H9 (cell line): ENCODE data around the gene GRIA4. TPM values are rescaled to one million over a fixed set of nuclear protein-coding genes. Genes with fewer than 3 reads are reported as not detected.

Source experiments
- DNase-seq: peaks from one replicate; pipeline ENCODE4 v3.0.0-alpha.2; 2017
- H2AFZ ChIP-seq: one replicate; pipeline ENCODE4 v1.6.1; 2013; ENCODE audit warnings: mild to moderate bottlenecking, low read length, control low read depth, moderate library complexity
- H2AK5ac ChIP-seq: 2 replicates; pipeline ENCODE4 v1.6.1; 2013; ENCODE audit warnings: low read length, control low read depth, mixed read lengths; ENCODE audit not compliant: insufficient read length
- H2BK120ac ChIP-seq: one replicate; pipeline ENCODE4 v1.6.1; 2013; ENCODE audit warnings: low read depth, mild to moderate bottlenecking, low read length, control low read depth, inconsistent platforms; ENCODE audit not compliant: poor library complexity, severe bottlenecking
- H2BK12ac ChIP-seq: 2 replicates; pipeline ENCODE4 v1.6.1; 2013; ENCODE audit warnings: low read length, control low read depth, mixed read lengths, low read depth; ENCODE audit not compliant: insufficient read length
- H2BK15ac ChIP-seq: 2 replicates; pipeline ENCODE4 v1.6.1; 2013; ENCODE audit warnings: low read depth, low read length, control low read depth
- H2BK20ac ChIP-seq: one replicate; pipeline ENCODE4 v1.6.1; 2013; ENCODE audit warnings: low read depth, mild to moderate bottlenecking, low read length, control low read depth, inconsistent platforms; ENCODE audit not compliant: poor library complexity, severe bottlenecking
- H2BK5ac ChIP-seq: 2 replicates; pipeline ENCODE4 v1.6.1; 2013; ENCODE audit warnings: low read length, control low read depth, mixed read lengths; ENCODE audit not compliant: insufficient read length
- H3K14ac ChIP-seq: 2 replicates; pipeline ENCODE4 v1.6.1; 2013; ENCODE audit warnings: low read length, control low read depth; ENCODE audit not compliant: insufficient read depth
- H3K18ac ChIP-seq: 2 replicates; pipeline ENCODE4 v1.6.1; 2013; ENCODE audit warnings: low read depth, mild to moderate bottlenecking, mixed read lengths, low read length, control low read depth; ENCODE audit not compliant: insufficient read length
- H3K23ac ChIP-seq: 2 replicates; pipeline ENCODE4 v1.6.1; 2013; ENCODE audit warnings: low read length, control low read depth, mixed read lengths, low read depth; ENCODE audit not compliant: insufficient read length
- H3K23me2 ChIP-seq: 2 replicates; pipeline ENCODE4 v1.6.1; 2013; ENCODE audit warnings: low read depth, mild to moderate bottlenecking, mixed read lengths, low read length, control low read depth; ENCODE audit not compliant: insufficient read length, poor library complexity, severe bottlenecking
- H3K27ac ChIP-seq: 2 replicates; pipeline ENCODE4 v1.5.1; 2013; ENCODE audit warnings: low read length, control low read depth, mixed read lengths, low read depth; ENCODE audit not compliant: insufficient read length
- H3K27me3 ChIP-seq: 2 replicates; pipeline ENCODE4 v1.6.1; 2013; ENCODE audit warnings: low read length, control low read depth, inconsistent platforms; ENCODE audit not compliant: insufficient read depth
- H3K4ac ChIP-seq: 2 replicates; pipeline ENCODE4 v1.6.1; 2013; ENCODE audit warnings: low read depth, mild to moderate bottlenecking, control low read depth, inconsistent platforms, low read length, moderate library complexity
- H3K4me1 ChIP-seq: 2 replicates; pipeline ENCODE4 v1.6.1; 2013; ENCODE audit warnings: low read length, control low read depth, inconsistent platforms; ENCODE audit not compliant: insufficient read depth
- H3K4me2 ChIP-seq: 2 replicates; pipeline ENCODE4 v1.6.1; 2013; ENCODE audit warnings: low read length, control low read depth, mixed read lengths; ENCODE audit not compliant: insufficient read length, insufficient read depth
- H3K56ac ChIP-seq: 2 replicates; pipeline ENCODE4 v1.6.1; 2013; ENCODE audit warnings: low read depth, mild to moderate bottlenecking, mixed read lengths, low read length, control low read depth; ENCODE audit not compliant: insufficient read length
- H3K79me1 ChIP-seq: 2 replicates; pipeline ENCODE4 v1.6.1; 2013; ENCODE audit warnings: low read depth, mild to moderate bottlenecking, moderate library complexity, low read length, control low read depth, inconsistent platforms; ENCODE audit not compliant: insufficient read depth, poor library complexity, severe bottlenecking
- H3K79me2 ChIP-seq: 2 replicates; pipeline ENCODE4 v1.6.1; 2013; ENCODE audit warnings: low read length, control low read depth, inconsistent platforms; ENCODE audit not compliant: insufficient read depth
- H3K9ac ChIP-seq: 2 replicates; pipeline ENCODE4 v1.6.1; 2013; ENCODE audit warnings: low read length, control low read depth, mixed read lengths; ENCODE audit not compliant: insufficient read length; ENCODE audit errors: extremely low read depth
- H3K9me3 ChIP-seq: one replicate; pipeline ENCODE4 v1.6.1; 2013; ENCODE audit warnings: low read depth, low read length, inconsistent platforms; ENCODE audit not compliant: control insufficient read depth
- H3T11ph ChIP-seq: one replicate; pipeline ENCODE4 v1.6.1; 2013; ENCODE audit warnings: mild to moderate bottlenecking, low read length, control low read depth, inconsistent platforms
- H4K20me1 ChIP-seq: one replicate; pipeline ENCODE4 v1.6.1; 2013; ENCODE audit not compliant: control insufficient read depth, insufficient read length, insufficient read depth
- H4K5ac ChIP-seq: 2 replicates; pipeline ENCODE4 v1.6.1; 2013; ENCODE audit warnings: low read depth, mild to moderate bottlenecking, mixed read lengths, low read length, control low read depth; ENCODE audit not compliant: insufficient read length
- H4K8ac ChIP-seq: replicated peaks from 2 replicates; pipeline ENCODE4 v1.6.1; 2013; ENCODE audit warnings: low read length, control low read depth, mixed read lengths, low read depth; ENCODE audit not compliant: insufficient read length
- H4K91ac ChIP-seq: 2 replicates; pipeline ENCODE4 v1.6.1; 2013; ENCODE audit warnings: low read depth, mild to moderate bottlenecking, moderate library complexity, mixed read lengths, low read length, control low read depth; ENCODE audit not compliant: insufficient read length
- H3K27ac Mint-ChIP-seq, 3 experiments: 2 replicates in 2 of 3; 3 replicates in 1 of 3; pipeline ENCODE4 v1.8.0; 2020 to 2021; ENCODE audit warnings: mixed read lengths in 3 of 3, mild to moderate bottlenecking in 1 of 3, moderate library complexity in 1 of 3
- H3K27me3 Mint-ChIP-seq: 2 replicates; pipeline ENCODE4 v1.8.0; 2021; ENCODE audit warnings: low read depth, mild to moderate bottlenecking, moderate library complexity, mixed read lengths
- H3K36me3 Mint-ChIP-seq, 3 experiments: 2 replicates in 2 of 3; 3 replicates in 1 of 3; pipeline ENCODE4 v1.8.0; 2020 to 2021; ENCODE audit warnings: low read depth in 3 of 3, mixed read lengths in 3 of 3; ENCODE audit not compliant: insufficient read depth in 1 of 3
- H3K4me1 Mint-ChIP-seq, 2 experiments: 2 replicates each; pipeline ENCODE4 v1.8.0; 2020; ENCODE audit warnings: mixed read lengths in 2 of 2
- H3K4me3 Mint-ChIP-seq, 2 experiments: 2 replicates in 1 of 2; 3 replicates in 1 of 2; pipeline ENCODE4 v1.8.0; 2020 to 2021; ENCODE audit warnings: mild to moderate bottlenecking in 2 of 2, mixed read lengths in 2 of 2, moderate library complexity in 1 of 2
- H3K9me3 Mint-ChIP-seq, 2 experiments: 2 replicates in 1 of 2; 3 replicates in 1 of 2; pipeline ENCODE4 v1.8.0; 2020; ENCODE audit warnings: mild to moderate bottlenecking in 2 of 2, mixed read lengths in 2 of 2, moderate library complexity in 1 of 2
- CTCF ChIP-seq: fragments of 200-600 bp; sonication (generic); conservative IDR thresholded peaks from 3 replicates; pipeline ENCODE4 v1.8.0; 2021; ENCODE audit warnings: antibody characterized with exemption, mild to moderate bottlenecking
- WGBS: extraction: QIAGEN DNeasy Blood & Tissue Kit; methylation state at CpG from one replicate; pipeline ENCODE4 v1.1.7; 2013; ENCODE audit warnings: missing lambda C conversion rate, low lambda C conversion rate, mixed read lengths; ENCODE audit not compliant: insufficient read length; ENCODE audit errors: extremely low coverage; 5-methylcytosine and 5-hydroxymethylcytosine counted together
- total RNA-seq: library from RNA; stranded (reverse); gene quantifications from 2 replicates; pipeline ENCODE4 v1.2.1, GENCODE V29; 2021

GRIA4 gene
- total RNA-seq, 1 experiment from 2014 or later: 0.83 TPM

- no peak overlapping the region for H3T11ph ChIP-seq
- H3K14ac ChIP-seq: no peak overlapping the region
- WGBS: no CpG with 5 or more reads among the region's 3 CpGs
- no peak overlapping the region for H3K27ac Mint-ChIP-seq
- DNase-seq: no peak
- H3K36me3 Mint-ChIP-seq: no peaks in the 10 kb centered on the region
- no peaks in the 10 kb centered on the region for H3K27me3 ChIP-seq
- no peak overlapping the region for H4K8ac ChIP-seq
- H3K4me1 Mint-ChIP-seq: peaks cover 5% of the 10 kb centered on the region in 2 experiments
- H2BK12ac ChIP-seq: no peak overlapping the region
- H2BK5ac ChIP-seq: no peak overlapping the region
- no peak overlapping the region for H2AFZ ChIP-seq
- H3K27ac ChIP-seq: no peak overlapping the region
- H4K91ac ChIP-seq: no peak overlapping the region
- H2BK20ac ChIP-seq: no peak overlapping the region
- H3K79me1 ChIP-seq: no peaks in the 10 kb centered on the region
- no peak overlapping the region for H2BK15ac ChIP-seq
- no peak overlapping the region for H2AK5ac ChIP-seq
- H3K27me3 Mint-ChIP-seq: no peaks in the 10 kb centered on the region
- no peaks in the 10 kb centered on the region for H3K23me2 ChIP-seq
- no peaks in the 10 kb centered on the region for H3K9me3 ChIP-seq
- peaks cover 7% of the 10 kb centered on the region; the same call in 1 of the 2 replicates for H3K4me1 ChIP-seq
- no peaks in the 10 kb centered on the region for H3K9me3 Mint-ChIP-seq
- H4K20me1 ChIP-seq: no peaks in the 10 kb centered on the region
- H3K4ac ChIP-seq: no peak overlapping the region
- no peak overlapping the region for H3K4me2 ChIP-seq
- no peak overlapping the region for H3K18ac ChIP-seq
- no peaks in the 10 kb centered on the region for H3K79me2 ChIP-seq
- no peak overlapping the region for H2BK120ac ChIP-seq
- no peak overlapping the region for H4K5ac ChIP-seq
- no peak for TF ChIP-seq CTCF
- no peak overlapping the region for H3K56ac ChIP-seq
- no peak overlapping the region for H3K4me3 Mint-ChIP-seq
- no peak overlapping the region for H3K23ac ChIP-seq
- no peak overlapping the region for H3K9ac ChIP-seq
Observed at GRCh38 chr11:105701098-105701497, 91.2 kb downstream of the GRIA4 start.
